Skin epidermis (tissue), 12 donors: Measurements from ENCODE around the gene ZNF653.

Source experiments
- H3K27ac ChIP-seq, 21 experiments: fragments of 200-600 bp; sonication (generic) in 11 of 21; one replicate each; pipeline ENCODE4 v1.5.0; 2020; ENCODE audit warnings: mild to moderate bottlenecking in 3 of 21, inconsistent platforms in 2 of 21, moderate library complexity in 2 of 21
- H3K4me3 ChIP-seq, 7 experiments: fragments of 200-600 bp; sonication (generic) in 2 of 7; one replicate each; pipeline ENCODE4 v1.5.0; 2020; ENCODE audit warnings: inconsistent platforms in 2 of 7, mild to moderate bottlenecking in 2 of 7, moderate library complexity in 1 of 7

Gene ZNF653

GRCh38 chr19:11505504-11506100, at the start of gene ZNF653:
TSS of gene ZNF653 (minus strand) at chr19:11505839. CDS start at chr19:11505786, 53 bp downstream.
- peak within 1 kb of the TSS; percentile 88 to 99 (median 96) for H3K27ac ChIP-seq
- H3K4me3 ChIP-seq = peak within 1 kb of the TSS; percentile 81 to 99 (median 96)

GRCh38 chr19:11555246-11555645, 49.6 kb upstream of the ZNF653 start:
- Histone ChIP-seq H3K4me3 (no peak overlapping the region), H3K27ac (no peak overlapping the region)

GRCh38 chr19:11554160-11554559, 48.5 kb upstream of the ZNF653 start:
- Histone ChIP-seq H3K4me3 (no peak overlapping the region), H3K27ac (no peak overlapping the region)

DNA sequence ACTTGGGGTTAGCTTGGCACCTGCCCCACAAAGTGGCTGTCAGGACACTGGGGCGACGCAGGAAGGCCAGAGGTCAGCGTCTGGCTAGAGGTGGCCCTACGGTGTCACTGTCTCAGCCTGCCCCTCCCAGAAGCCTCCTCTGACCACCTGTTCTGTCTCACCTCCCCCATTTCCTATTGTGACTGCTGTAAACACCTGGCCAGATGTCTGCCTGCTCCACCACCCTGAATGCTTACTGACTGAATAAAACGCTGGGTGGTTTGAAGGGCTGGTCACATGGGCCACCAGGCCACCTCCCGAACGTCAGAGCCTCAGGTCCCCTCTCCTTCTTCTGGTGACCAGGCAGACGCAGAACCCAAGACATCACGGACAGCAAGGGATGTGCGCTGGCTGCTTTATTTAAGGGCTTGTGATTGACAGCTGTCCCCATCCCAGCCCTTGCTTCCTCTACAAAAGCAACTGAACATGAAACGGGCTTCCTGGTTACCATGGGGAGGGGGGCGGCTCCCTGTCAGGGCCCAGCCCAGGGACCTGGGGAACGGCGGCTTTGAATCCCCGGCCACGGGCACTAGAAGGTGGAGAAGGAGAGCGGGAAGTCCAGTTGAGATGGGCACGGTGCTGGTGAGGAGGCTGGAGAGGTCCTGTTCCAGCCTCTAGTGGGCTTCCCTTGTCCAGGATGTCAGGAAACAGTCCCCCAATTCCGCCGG, 47.2 kb upstream of the ZNF653 start:
- no peak overlapping the region for H3K4me3 ChIP-seq
- no peak overlapping the region for H3K27ac ChIP-seq

- H3K27ac ChIP-seq = peak overlapping the region in 4 of 21 experiments; percentile 14 to 28 (median 22)
- no peak overlapping the region for H3K4me3 ChIP-seq
Measured at GRCh38 chr19:11551603-11552235, 46.1 kb upstream of the ZNF653 start.

DNA sequence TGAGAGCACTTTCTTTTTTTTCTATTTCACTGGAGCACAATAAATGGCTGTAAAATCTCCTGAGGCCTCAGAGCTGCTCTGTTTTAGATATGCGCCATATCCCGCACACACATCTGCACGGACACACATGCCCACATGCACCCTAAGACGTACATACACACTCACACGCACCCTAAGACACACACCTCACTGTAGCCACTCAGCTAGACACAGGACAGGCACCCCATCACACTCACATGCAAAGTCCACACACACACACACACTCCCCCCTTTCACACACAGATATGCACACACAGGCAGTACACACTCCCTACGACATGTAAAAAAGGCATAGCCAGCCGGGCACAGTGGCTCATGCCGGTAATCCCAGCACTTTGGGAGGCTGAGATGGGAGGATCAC, 44.6 kb upstream of the ZNF653 start:
- no peak overlapping the region for H3K4me3 ChIP-seq
- H3K27ac ChIP-seq = no peak overlapping the region

DNA sequence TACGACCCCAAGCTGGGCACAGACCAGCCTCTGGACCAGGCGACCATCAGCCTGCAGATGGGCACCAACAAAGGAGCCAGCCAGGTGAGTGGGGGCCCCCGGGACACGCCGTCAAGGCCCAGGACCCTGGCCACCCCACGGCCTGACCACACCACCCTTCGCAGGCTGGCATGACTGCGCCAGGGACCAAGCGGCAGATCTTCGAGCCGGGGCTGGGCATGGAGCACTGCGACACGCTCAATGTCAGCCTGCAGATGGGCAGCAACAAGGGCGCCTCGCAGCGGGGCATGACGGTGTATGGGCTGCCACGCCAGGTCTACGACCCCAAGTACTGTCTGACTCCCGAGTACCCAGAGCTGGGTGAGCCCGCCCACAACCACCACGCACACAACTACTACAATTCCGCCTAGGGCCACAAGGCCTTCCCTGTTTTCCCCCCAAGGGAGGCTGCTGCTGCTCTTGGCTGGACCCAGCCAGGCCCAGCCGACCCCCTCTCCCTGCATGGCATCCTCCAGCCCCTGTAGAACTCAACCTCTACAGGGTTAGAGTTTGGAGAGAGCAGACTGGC, 43.8 kb upstream of the ZNF653 start:
- Histone ChIP-seq H3K27ac (no peak overlapping the region), H3K4me3 (no peak overlapping the region)

GRCh38 chr19:11547929-11548700, 42.5 kb upstream of the ZNF653 start:
- Histone ChIP-seq H3K4me3 (no peak overlapping the region), H3K27ac (no peak overlapping the region)

DNA sequence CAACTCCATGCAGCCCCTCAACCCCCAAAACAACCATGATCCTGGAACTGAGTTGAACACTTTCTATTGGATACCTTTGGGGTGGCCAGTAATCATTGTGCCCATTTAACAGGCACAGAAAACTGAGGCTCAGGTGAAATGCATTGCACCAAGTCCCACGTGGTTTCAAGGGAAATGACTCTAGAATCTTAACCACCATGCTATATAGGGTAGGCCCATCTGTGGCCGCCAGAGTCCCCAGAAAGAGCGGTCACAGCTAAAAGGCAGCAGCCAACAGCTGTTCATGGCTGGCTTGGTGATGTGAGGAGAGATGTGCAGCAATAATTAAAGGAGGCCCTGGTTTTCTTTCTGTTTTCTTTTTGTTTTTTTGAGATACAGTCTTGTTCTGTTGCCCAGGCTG, 35.6 kb upstream of the ZNF653 start:
- Histone ChIP-seq H3K27ac (no peak overlapping the region), H3K4me3 (no peak overlapping the region)

DNA sequence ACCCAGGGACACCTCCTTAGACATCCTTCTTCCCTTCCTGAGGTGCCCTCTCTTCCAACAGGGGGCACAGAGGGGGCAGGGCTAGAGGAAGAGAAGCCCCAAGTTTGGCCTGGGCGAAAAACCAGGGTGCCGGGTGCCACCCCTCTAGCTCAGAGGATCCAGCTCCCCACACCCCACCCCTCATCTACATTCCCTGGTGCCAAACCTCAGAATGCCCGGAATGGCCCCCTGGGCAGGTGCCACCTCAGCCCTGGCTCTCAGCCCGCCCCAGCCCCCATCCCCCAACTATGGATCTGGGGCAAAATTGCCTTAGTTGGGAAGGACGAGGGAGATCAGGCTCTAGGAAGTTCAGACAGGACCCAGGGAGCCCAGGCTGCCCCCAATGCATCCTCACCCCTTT, 35.0 kb upstream of the ZNF653 start:
- Histone ChIP-seq H3K4me3 (no peak overlapping the region), H3K27ac (no peak overlapping the region)

DNA sequence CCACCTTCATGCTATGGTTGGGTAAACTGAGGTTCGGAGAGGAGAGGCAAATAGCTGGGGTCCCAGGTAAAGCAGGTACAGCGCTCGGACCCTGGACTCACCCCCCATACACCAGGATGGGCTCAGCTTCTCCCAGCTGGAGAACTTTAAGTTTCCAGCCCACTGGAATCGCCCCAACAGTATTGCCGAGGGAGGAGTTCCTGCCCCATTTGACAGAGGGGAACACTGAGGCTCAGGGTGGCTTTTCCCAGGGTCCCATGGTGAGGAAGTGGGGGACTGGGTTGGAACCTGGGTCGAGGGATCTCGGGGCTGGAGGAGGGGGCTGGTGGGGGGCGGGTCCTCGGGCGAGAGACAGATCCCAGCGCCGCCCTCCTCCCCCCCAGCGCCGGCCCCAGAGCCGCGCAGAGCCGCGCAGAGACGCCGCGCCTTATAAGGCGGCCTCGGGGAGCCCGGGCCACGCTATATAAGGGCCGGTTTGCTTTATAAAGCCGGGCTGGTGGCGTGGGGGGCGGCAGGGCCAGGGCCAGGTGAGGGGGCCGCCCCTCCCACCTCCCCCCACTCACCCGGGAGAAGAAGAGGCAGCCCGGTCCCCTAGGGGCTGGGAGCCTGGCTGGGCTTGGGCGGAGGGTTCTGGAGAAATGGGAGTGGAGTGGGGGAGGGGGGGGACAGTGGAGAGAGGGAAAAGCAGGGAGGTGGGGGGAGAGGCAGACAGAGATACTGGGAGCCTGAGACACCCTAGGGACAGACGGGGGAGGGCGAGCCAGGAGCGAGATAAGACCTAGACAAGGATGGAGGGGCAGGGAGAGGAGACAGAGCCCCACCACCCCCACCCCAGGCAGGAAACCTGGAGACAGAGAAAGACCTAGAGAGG, 34.1 kb upstream of the ZNF653 start:
- H3K4me3 ChIP-seq = peak overlapping the region in 2 of 7 experiments; percentile 6 to 11
- H3K27ac ChIP-seq = peak overlapping the region in 4 of 21 experiments; percentile 12 to 63 (median 28)

GRCh38 chr19:11538232-11539036, 32.8 kb upstream of the ZNF653 start, which contains the start of gene CNN1:
TSS of gene CNN1 (plus strand) at chr19:11538851. CDS start at chr19:11538928, 77 bp downstream.
- peak within 1 kb of the TSS in 4 of 21 experiments; percentile 8 to 63 (median 28) for H3K27ac ChIP-seq
- peak within 1 kb of the TSS in 2 of 7 experiments; percentile 6 to 11 for H3K4me3 ChIP-seq

DNA sequence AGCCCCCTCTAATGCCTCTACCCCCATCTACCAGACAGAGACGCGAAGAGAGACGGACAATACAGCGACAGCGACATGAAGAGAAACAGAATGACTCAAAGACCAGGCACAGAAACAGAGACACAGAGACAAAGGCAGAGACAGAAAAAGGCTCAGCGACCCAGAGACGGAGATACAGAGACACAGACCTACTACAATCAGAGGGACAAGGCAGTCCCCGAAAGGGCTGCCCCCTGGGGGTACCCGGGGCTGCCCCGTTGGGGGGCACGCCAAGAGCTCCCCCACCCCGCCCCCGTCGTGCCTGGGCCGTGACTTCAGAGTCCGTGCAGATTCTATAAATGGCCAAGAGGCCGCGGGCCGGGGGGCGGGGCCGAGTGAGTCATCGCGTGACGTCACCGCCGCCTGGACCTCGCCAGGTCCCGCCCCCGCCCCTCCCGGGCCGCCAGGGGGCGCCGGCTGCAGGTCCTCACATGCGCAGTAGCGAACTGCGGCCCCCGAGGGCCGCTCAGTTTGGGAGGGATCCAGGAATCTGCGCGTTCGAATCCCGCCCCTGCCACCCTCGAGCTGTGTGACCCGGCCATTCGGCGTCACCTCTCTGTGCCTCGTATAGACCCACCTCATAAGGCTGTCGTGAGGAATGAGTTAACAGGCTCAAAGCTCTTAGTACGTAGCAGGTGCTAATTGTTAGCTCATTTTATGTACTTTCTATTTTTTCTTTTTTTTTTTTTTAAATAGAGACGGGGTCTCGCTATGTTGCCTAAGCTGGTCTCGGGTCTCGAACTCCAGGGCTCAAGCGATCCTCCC, 30.4 kb upstream of the ZNF653 start:
- Histone ChIP-seq H3K4me3 (peak overlapping the region in 4 of 7 experiments; percentile 0 to 16 (median 4)), H3K27ac (peak overlapping the region in 10 of 21 experiments; percentile 5 to 70 (median 33))

- Histone ChIP-seq H3K4me3 (no peak overlapping the region), H3K27ac (no peak overlapping the region)
Measured at GRCh38 chr19:11534948-11535347, 29.3 kb upstream of the ZNF653 start.

- H3K27ac ChIP-seq = no peak overlapping the region
- no peak overlapping the region for H3K4me3 ChIP-seq
Measured at GRCh38 chr19:11534538-11534937, 28.9 kb upstream of the ZNF653 start.

- Histone ChIP-seq H3K27ac (no peak overlapping the region), H3K4me3 (no peak overlapping the region)
Measured at GRCh38 chr19:11530432-11530831, 24.8 kb upstream of the ZNF653 start.
